DOHH2 (cell line): ENCODE data around the gene NPEPL1.

Source experiments
- CTCF ChIP-seq: fragments of 200-600 bp; sonication (generic); IDR thresholded peaks from one replicate; pipeline ENCODE4 v1.5.1; 2014; ENCODE audit warnings: antibody characterized with exemption, mild to moderate bottlenecking, low read depth, low read length; ENCODE audit not compliant: poor library complexity, severe bottlenecking
- EZH2phosphoT487 ChIP-seq: fragments of 200-600 bp; sonication (generic); IDR thresholded peaks from 2 replicates; pipeline ENCODE4 v1.6.1; 2017; ENCODE audit warnings: borderline replicate concordance, mild to moderate bottlenecking, antibody characterized with exemption, low read length, moderate library complexity, mixed read lengths

DNA sequence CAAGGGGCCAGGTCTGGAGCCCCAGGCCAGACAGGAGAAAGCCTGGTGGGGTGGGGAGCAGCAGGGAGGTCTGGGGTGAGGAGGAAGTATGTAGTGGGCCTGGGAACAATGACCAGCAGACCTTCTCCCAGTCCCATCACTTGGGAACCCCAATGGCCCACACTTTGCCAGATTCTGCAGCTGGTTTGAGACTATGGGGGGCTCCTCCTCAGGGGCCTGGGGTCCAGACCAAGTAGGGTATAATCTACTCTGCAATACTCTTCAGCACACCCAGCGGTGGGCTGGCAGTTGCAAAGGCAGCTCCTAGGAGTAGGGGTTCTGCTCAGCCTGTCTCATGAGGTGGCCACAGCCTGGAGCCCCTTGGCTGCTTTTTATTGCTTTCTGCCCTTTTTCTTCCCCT is 52.8 kb downstream of the NPEPL1 start:
- TF ChIP-seq CTCF (no peak), EZH2phosphoT487 (no peak)
